Measurements from ENCODE around the gene SMYD3.

Gene SMYD3

DNA sequence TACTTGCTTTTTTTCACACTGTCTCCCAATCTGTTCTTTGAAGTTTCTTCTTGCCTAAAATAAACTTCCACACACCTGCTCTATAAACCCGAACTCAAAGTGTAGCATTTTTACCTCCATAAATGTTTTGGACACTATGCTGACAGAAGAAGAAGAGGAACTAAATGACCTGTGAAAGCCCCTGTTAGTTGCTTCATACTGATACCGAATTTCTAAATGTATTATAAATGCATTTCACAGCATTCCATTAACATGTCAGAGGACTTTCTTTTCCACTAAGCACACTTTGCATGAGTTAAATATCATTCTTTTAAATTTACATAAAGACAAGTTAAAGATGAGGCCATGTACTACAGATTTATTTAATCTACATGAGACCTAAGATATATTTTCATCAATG, 281.0 kb downstream of the SMYD3 start:
- no peak overlapping the region for H3K27ac ChIP-seq
- no peak for TF ChIP-seq ZFX (IDR thresholded peaks at IDR 0.05)
- TF ChIP-seq, protein P1, sequence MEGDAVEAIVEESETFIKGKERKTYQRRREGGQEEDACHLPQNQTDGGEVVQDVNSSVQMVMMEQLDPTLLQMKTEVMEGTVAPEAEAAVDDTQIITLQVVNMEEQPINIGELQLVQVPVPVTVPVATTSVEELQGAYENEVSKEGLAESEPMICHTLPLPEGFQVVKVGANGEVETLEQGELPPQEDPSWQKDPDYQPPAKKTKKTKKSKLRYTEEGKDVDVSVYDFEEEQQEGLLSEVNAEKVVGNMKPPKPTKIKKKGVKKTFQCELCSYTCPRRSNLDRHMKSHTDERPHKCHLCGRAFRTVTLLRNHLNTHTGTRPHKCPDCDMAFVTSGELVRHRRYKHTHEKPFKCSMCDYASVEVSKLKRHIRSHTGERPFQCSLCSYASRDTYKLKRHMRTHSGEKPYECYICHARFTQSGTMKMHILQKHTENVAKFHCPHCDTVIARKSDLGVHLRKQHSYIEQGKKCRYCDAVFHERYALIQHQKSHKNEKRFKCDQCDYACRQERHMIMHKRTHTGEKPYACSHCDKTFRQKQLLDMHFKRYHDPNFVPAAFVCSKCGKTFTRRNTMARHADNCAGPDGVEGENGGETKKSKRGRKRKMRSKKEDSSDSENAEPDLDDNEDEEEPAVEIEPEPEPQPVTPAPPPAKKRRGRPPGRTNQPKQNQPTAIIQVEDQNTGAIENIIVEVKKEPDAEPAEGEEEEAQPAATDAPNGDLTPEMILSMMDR (conservative IDR thresholded peaks at IDR 0.05): no peak

DNA sequence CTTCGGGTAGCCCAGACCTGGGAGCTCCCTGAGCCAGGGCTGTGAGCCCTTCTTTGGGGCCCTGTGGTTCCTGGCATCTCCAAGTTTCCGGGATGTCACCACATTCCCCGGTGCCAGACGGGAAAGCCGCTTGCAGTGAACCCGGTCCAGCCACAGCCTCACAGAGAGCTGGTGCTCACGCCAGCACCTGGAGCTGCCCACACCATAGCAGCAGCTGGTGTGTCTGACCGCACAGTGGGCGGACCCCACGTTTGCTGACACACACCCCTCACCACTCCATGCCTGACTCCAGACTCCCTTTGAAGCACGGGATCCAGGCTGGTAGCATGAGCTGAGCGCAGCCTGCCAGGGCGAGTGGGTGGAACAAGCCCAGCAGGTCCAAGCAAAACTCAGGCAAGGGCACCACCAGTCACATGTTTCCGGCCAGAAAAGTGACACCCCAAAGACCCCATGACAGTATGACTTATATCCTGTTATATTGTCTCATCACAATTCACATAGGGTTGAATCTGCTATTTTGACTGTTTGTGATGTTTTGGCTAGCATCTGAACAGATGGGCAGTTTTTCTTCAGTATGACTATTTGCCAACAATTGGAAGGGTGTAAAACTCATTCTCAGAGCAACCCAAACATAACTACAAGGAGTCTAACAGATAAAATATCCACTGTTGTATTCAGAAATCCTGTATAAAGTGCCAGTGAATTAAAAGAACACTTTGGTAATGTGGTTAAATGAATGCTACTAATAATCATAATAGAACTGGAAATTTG, 285.4 kb downstream of the SMYD3 start:
- no peak for TF ChIP-seq ZFX (IDR thresholded peaks at IDR 0.05)
- TF ChIP-seq, protein P1 (conservative IDR thresholded peaks at IDR 0.05): no peak
- no peak overlapping the region for H3K27ac ChIP-seq

DNA sequence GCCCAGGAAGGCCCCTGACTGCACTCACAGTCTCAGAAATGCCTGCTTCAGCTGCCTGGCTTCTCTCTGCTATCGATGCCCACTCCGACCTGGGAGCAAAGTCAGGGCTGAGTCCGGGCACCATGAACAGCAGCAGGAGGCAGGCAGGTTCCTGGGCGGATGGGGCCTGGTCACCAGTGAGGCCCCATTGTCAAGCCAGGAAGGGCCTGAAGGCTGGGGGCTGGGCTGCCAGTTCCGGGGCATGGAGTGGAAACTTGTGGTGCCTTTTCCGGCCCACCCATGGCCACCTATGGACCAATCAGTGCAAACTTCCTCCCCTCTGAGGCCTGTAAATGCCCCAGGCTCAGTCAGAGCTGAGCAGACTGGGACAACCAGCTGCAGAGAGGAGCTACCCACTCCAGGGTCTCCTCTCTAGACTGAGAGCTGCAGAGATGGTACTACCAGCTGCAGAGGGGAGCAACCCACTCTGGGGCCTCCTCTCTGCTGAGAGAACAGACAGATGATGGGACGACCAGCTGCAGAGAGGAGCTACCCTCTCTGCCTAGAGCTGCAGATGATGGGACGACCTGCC, 286.5 kb downstream of the SMYD3 start:
- TF ChIP-seq, protein P1 (conservative IDR thresholded peaks at IDR 0.05): no peak
- no peak for TF ChIP-seq ZFX (IDR thresholded peaks at IDR 0.05)
- no peak overlapping the region for H3K27ac ChIP-seq

DNA sequence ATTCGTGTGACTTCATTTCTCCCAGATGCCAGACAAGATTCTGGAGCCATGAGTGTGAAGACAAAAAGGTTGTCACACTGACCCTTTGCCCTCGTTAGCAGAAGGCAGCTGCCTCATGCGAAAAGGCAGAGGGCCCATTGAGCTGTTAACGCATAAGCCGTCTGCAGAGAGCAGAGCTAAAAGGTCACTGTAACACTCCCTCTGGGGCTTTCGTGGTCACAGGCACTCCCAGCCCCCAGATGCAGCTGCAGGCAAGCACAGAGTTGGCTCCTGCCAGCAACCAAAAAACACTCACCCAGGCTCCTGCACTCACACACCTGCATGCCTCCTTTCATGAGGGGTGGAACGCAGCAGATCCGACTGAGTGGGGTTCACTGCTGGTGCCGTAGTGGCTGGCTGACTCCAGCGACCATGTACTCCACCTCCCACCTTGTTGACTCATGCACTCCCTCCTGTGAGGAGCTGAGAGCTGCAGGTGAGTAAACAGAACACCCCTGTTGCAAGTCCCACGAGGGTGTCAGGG, 287.5 kb downstream of the SMYD3 start:
- no peak for TF ChIP-seq ZFX (IDR thresholded peaks at IDR 0.05)
- TF ChIP-seq, protein P1 (conservative IDR thresholded peaks at IDR 0.05): no peak
- H3K27ac ChIP-seq: no peak overlapping the region

DNA sequence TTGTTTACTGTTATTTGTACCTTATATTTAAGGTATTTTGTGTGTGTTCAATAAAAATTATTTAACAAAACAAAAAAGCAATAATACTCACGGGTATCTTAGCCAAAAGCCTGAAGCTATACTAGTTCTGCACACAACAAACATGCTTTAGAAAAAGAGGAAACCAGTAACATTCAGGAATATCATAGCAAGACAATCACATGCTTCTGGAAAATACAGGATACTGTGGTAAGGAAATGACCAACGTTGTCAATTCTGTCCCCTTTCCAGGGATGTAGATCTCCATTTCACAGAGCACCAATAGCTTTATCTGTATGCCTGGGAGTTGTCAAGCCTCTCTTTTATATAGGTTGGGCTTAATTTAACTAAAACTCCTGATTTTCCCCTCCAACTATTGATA, 288.4 kb downstream of the SMYD3 start:
- TF ChIP-seq, protein P1 (conservative IDR thresholded peaks at IDR 0.05): no peak
- no peak for TF ChIP-seq ZFX (IDR thresholded peaks at IDR 0.05)
- no peak overlapping the region for H3K27ac ChIP-seq

DNA sequence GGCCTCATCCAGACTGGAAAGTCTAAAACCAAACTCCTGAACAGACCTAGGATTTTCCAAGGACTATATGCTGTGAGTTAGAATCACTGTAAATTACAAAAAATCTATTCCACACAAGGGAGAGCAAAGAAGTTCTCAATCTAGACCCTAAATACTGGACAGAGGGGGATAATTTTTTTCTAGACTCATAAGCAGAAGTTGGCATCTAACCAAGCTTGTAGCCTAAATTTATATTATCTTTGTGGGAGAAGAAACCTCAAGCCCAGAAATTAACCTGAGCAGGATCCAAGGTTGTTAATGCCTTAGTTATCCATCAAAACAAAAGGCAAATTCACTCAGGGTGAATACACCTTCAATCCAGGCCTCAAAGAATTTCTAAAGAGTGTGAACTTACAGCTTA, 290.2 kb downstream of the SMYD3 start:
- H3K27ac ChIP-seq: no peak overlapping the region
- TF ChIP-seq ZFX (IDR thresholded peaks at IDR 0.05): no peak
- TF ChIP-seq, protein P1 (conservative IDR thresholded peaks at IDR 0.05): no peak

DNA sequence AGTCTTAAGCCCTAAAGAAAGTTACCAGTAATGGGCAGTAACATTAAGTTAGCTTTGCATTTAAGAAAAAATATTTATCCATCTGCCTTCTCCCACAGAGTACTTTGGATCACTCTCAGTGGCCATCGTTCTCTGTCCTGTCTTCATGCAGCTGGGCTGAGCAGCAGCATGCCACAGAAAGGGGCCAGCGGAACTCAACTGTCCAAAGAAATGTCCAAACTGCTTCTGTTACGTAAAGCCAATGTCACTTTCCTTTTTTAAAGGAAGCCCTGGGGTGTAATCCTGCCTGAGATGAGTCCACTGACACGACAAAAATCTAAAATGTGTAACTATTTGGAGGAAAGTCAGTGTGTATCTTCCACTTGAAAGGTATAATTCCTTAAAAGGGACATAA, 291.6 kb downstream of the SMYD3 start:
- TF ChIP-seq, protein P1 (conservative IDR thresholded peaks at IDR 0.05): no peak
- TF ChIP-seq ZFX (IDR thresholded peaks at IDR 0.05): no peak
- H3K27ac ChIP-seq: no peak overlapping the region

Data from C4-2B (cell line).